Measurements from ENCODE around the gene PLXNB2.
"Not testable (repeated sequence)": the region's sequence is repeated elsewhere in the genome, so short reads cannot be mapped to it uniquely, and the experiment has no call there.

PLXNB2 gene

GRCh38 chr22:50326225-50326955 lies 18.9 kb upstream of the PLXNB2 start:
- DNase-seq, result no peak

GRCh38 chr22:50325444-50326224 lies 18.2 kb upstream of the PLXNB2 start:
- no peak for DNase-seq

DNA sequence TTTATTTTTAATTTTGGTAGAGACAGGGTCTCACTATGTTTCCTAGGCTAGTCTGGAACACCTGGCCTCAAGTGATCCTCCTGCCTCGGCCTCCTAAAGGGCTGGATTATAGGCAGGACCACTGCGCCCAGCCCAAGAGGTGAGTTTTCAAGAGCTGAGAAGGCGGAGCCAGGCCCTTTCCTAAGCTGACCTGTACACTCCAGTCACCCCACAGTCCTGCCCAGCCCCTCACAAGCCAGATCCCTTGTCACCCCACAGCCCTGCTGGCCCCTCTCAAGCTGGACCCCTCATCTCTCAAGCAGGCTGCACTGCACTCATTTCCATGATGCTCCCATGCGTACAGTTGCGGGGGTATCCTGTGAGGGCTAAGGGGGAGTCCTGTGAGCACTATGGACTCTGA lies 16.5 kb upstream of the PLXNB2 start:
- no peak for DNase-seq

- not testable (repeated sequence) for DNase-seq
Observed at GRCh38 chr22:50322382-50323104, 15.1 kb upstream of the PLXNB2 start.

- no peak for DNase-seq
Observed at GRCh38 chr22:50320671-50321325, 13.4 kb upstream of the PLXNB2 start.

GRCh38 chr22:50320116-50320515 lies 12.7 kb upstream of the PLXNB2 start:
- no peak for DNase-seq

DNA sequence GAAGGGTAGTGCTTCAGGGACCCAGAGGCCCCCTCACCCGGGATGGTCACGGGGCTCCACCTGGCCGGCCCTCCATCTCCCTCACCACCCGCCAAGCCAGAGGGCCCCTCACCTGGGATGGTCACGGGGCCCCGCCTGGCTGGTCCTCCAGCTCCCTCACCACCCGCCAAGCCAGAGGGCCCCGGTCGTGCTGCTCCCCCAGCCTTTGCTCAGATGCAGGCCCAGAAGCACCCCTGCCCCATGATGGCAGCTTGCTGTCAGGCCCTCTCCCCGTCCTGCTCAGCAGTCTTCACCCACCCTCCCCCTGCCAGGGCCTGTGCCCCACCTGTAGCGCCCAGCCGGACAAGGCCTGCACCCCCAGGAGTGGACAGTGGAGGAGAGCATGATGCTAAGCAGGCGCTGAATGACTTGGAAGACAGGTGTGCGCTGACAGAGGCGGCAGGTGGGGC lies 12.1 kb upstream of the PLXNB2 start:
- no peak for DNase-seq

GRCh38 chr22:50318698-50319411 lies 11.4 kb upstream of the PLXNB2 start:
- no peak for DNase-seq

DNA sequence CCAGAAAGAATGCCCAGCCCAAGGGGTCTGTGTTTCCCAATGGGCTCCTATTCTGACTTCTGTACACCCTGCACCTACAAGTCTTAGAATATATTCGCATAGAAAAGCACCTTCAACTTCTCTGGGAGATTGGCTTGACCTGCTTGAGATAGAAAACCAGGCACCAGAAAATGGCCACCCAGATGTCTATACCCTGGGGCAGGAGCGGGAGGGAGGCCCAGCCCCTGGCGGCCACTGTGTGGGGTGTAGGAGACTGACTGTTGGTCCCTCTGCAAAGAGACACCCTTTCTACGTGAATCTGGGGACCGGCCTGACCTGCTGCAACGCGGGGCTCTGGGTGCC lies 10.9 kb upstream of the PLXNB2 start:
- no peak for DNase-seq

DNA sequence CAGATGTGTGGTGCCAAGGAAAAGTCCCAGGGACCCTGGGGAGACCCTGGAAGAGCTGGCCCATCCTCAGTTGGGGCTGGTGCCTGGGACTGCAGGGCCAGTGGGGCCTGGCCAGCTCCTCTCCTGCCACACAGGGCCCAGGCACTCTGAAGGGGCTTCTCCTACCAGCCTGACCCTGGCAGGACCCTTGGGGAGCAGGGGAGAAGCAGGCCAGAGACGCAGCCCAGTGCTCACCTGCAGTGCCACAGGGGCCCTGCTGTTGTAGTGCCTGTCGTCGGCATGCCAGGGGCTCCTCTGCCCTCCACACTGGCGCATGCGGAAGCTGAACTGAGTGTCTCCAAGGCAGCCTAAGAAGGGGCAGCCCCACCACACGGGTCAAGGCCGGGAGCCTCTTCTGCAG lies 10.2 kb upstream of the PLXNB2 start:
- DNase-seq, result no peak

DNA sequence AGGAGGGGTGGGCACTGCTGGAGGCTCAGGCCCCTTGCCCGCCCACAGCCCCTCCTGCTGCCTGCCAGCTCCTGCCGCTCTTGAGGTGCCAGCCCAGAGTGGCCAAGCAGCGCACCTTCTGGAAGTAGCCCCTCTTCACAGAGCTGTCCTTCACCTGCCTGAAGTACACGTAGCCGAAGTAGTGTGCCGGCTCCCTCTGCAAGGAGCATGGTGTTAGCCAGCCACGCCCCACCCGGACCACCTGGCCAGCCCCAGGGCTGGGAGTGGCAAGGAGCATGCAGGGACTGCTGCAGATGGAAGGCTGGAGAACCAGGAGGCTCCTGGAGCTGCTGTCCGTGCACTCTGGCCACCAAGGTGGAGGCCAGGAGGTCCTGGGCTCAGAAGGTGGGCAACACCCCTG lies 9.7 kb upstream of the PLXNB2 start:
- no peak for DNase-seq

- no peak for DNase-seq
Observed at GRCh38 chr22:50316114-50317065, 8.9 kb upstream of the PLXNB2 start.

- no peak for DNase-seq
Observed at GRCh38 chr22:50315289-50316113, 8.1 kb upstream of the PLXNB2 start.

DNA sequence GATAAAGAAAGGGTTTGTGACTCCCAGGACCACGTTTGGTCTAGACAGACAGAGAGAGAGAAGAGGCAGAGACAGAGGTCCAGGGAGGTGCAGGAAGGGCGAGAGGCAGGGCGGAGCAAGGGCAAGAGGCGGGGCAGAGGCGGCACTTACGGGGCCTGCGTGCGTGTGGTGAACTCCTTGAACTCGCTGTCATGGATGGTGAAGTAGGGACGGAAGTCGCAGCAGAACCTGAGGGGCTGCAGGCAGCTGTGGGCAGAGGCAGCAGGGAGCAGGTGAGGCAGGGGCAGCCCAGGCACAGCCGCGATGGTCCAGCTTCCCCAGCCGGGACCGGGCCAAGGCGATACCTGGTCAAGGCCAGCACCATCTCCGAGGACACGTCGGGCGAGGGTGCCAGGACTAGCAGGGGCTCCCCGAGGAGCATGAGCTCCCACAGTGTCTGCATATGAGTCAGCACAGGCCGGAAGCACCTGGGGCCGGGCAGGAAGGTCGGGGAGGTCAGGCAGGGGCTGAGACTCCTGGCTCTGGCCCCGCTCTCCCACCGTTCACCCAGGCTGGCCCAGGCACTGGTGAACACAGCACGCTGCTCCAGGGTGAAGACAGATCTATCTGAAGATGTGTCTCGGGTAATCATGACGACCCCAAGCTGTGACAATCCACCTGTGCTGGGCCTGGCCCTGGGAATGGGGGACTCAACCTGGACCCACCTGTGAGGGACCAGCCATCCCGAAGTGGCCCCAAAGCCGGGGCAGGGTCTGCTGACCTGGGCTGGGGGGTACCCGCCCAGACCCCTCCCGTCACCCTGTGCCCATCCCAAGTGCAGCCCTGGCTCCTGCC lies 7.2 kb upstream of the PLXNB2 start:
- peak; percentile 78 for DNase-seq

DNA sequence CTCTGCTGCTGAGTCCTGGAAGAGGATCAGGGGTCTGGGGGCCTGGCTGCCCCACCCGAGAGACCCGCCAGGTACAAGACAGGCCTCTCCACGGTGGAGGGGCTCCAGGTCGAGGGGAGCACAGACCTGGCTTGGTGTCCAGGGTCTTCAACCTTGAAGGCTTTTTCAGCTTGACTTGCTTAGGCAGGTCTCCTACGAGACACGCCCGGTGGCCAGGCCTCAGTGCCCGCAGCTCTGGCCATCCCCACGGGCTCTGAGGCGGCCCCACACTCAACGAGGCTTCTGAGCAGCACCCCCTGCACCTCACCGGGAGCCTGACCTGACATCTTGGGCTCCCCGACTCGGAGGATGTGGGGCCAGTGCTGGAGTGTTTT lies 6.6 kb upstream of the PLXNB2 start:
- DNase-seq, result no peak

- no peak for DNase-seq
Observed at GRCh38 chr22:50313600-50313999, 6.2 kb upstream of the PLXNB2 start.

GRCh38 chr22:50313021-50313420 lies 5.6 kb upstream of the PLXNB2 start:
- no peak for DNase-seq

DNA sequence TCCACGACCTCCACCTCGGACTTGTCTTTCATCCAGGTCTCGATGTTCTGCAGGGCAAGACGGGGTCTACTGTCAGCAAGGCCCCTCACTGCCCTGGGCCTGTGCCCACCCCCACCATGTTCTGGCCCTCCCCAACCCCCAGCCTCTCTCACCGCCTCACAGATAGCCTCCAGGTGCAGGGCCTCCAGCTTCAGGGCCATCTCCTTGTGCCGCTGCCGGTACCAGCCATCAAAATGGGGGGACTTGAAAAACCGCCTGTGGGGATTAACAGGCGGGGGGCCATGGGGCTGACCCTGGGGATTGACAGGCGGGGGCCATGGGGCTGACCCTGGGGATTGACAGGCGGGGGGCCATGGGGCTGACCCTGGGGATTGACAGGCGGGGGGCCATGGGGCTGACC lies 4.9 kb upstream of the PLXNB2 start:
- no peak for DNase-seq

DNA sequence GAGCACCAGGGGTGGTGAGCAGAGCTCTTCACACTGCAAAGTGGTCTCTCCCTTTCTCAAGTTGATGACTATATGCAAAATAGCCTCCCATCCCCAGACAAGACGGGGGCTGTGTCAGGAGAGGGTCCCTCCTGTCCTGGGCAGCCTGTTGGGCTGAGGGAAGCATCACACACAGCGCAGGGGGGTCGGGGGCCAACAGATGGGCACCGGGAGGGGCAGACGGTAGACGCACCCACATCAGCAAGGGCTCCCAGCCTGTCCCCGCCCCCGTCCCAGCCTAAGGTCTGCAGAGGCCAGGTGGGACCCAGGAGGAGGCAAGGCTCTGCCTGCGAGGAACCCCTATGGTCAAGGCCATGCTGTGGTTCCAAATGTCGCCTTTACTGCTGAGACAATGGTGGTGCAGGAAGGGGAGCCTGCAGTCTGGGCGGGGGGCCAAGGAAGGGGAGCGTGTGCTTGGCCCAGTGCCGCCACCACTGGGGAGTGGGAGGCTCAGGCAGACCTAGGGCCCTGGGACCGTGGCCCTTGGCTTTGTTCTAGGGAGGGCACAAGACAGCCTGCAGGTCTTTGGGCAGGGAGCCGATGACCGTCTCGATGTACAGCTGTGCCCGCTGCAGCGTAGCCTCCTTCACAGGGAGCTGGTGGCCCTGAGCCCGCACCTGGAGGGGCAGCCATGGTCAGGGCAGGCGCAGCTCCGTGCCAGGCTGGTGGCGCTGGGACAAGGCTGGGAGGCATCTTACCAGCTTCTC lies 4.3 kb upstream of the PLXNB2 start:
- DNase-seq, result no peak

Measured in hematopoietic multipotent progenitor cell treated with erythropoietin and hydrocortisone succinate and interleukin-3 and kit ligand, for 8 days (in vitro differentiated cells).